Loucy (cell line): ENCODE measurements around the gene SMARCAL1.

ENCODE experiments used
- H2AFZ ChIP-seq: fragments of 200-600 bp; sonication (generic); 2 replicates; pipeline ENCODE4 v1.6.0; 2016; ENCODE audit warnings: antibody characterized with exemption, mild to moderate bottlenecking, low read length, moderate library complexity
- H3F3A ChIP-seq: fragments of 200-600 bp; 2 replicates; pipeline ENCODE4 v1.6.0; 2016; ENCODE audit warnings: antibody characterized with exemption, low read depth, mild to moderate bottlenecking
- H3K27me3 ChIP-seq: fragments of 200-600 bp; sonication (generic); 2 replicates; pipeline ENCODE4 v1.6.1; 2014; ENCODE audit warnings: low read length, mild to moderate bottlenecking; ENCODE audit not compliant: insufficient read depth, poor library complexity, severe bottlenecking
- H3K36me3 ChIP-seq: fragments of 200-600 bp; sonication (generic); 2 replicates; pipeline ENCODE4 v1.6.1; 2016; ENCODE audit warnings: low read length; ENCODE audit not compliant: insufficient read depth
- H3K4me1 ChIP-seq: fragments of 200-600 bp; sonication (generic); 2 replicates; pipeline ENCODE4 v1.5.1; 2014; ENCODE audit warnings: low read length, mild to moderate bottlenecking; ENCODE audit not compliant: insufficient read depth, poor library complexity, severe bottlenecking
- H3K4me2 ChIP-seq: fragments of 200-600 bp; sonication (generic); 2 replicates; pipeline ENCODE4 v1.6.0; 2014; ENCODE audit warnings: antibody characterized with exemption, low read length, low read depth, mild to moderate bottlenecking; ENCODE audit not compliant: poor library complexity, severe bottlenecking
- H3K4me3 ChIP-seq: fragments of 200-600 bp; sonication (generic); 2 replicates; pipeline ENCODE4 v1.5.1; 2014; ENCODE audit warnings: low read length, mild to moderate bottlenecking, mixed read lengths; ENCODE audit not compliant: poor library complexity, severe bottlenecking
- H3K79me2 ChIP-seq: fragments of 200-600 bp; sonication (generic); 2 replicates; pipeline ENCODE4 v1.6.1; 2014; ENCODE audit warnings: low read length; ENCODE audit not compliant: insufficient read depth
- H3K9ac ChIP-seq: fragments of 200-600 bp; sonication (generic); 2 replicates; pipeline ENCODE4 v1.6.0; 2014; ENCODE audit warnings: mild to moderate bottlenecking, low read depth, low read length, moderate library complexity; ENCODE audit not compliant: poor library complexity, severe bottlenecking
- H3K9me2 ChIP-seq: fragments of 200-600 bp; sonication (generic); replicated peaks from 2 replicates; pipeline ENCODE4 v1.6.1; 2016; ENCODE audit warnings: low read depth, low read length, mixed read lengths
- H3K9me3 ChIP-seq: fragments of 200-600 bp; sonication (generic); 2 replicates; pipeline ENCODE4 v1.6.1; 2014; ENCODE audit warnings: mild to moderate bottlenecking, antibody characterized with exemption, low read length, low read depth; ENCODE audit not compliant: insufficient read depth
- H4K20me1 ChIP-seq: fragments of 200-600 bp; sonication (generic); 2 replicates; pipeline ENCODE4 v1.6.0; 2014; ENCODE audit warnings: antibody characterized with exemption, low read length, mild to moderate bottlenecking; ENCODE audit not compliant: insufficient read depth, poor library complexity, severe bottlenecking
- CTCF ChIP-seq: fragments of 200-600 bp; sonication (generic); conservative IDR thresholded peaks from 2 replicates; pipeline ENCODE4 v1.5.1; 2014; ENCODE audit warnings: mild to moderate bottlenecking, antibody characterized with exemption, low read length
- EZH2phosphoT487 ChIP-seq: fragments of 200-600 bp; IDR thresholded peaks from 2 replicates; pipeline ENCODE4 v1.6.1; 2018; ENCODE audit warnings: antibody characterized with exemption, mild to moderate bottlenecking, moderate library complexity, borderline replicate concordance

The SMARCAL1 gene

GRCh38 chr2:216389570-216389969 lies 22.7 kb upstream of the SMARCAL1 start:
- H3K9ac ChIP-seq = no peak overlapping the region
- no peaks in the 10 kb centered on the region for H3K9me3 ChIP-seq
- no peaks in the 10 kb centered on the region for H3K27me3 ChIP-seq
- H3K4me3 ChIP-seq = no peak overlapping the region
- H4K20me1 ChIP-seq = no peaks in the 10 kb centered on the region
- no peaks in the 10 kb centered on the region for H3F3A ChIP-seq
- H3K4me2 ChIP-seq = no peak overlapping the region
- H3K79me2 ChIP-seq = no peaks in the 10 kb centered on the region
- no peak overlapping the region for H2AFZ ChIP-seq
- H3K9me2 ChIP-seq = no peaks in the 10 kb centered on the region
- no peaks in the 10 kb centered on the region for H3K36me3 ChIP-seq
- peaks cover 16% of the 10 kb centered on the region for H3K4me1 ChIP-seq
- no peak for TF ChIP-seq EZH2phosphoT487
- TF ChIP-seq CTCF = no peak

- H3K4me2 ChIP-seq = no peak overlapping the region
Measured at GRCh38 chr2:216391401-216391800, 20.9 kb upstream of the SMARCAL1 start.

GRCh38 chr2:216392018-216392562 lies 20.2 kb upstream of the SMARCAL1 start:
- Histone ChIP-seq H3K4me2 (no peak overlapping the region), H3K9me2 (no peaks in the 10 kb centered on the region), H3K27me3 (no peaks in the 10 kb centered on the region), H3K36me3 (no peaks in the 10 kb centered on the region), H3K9me3 (no peaks in the 10 kb centered on the region), H3K79me2 (no peaks in the 10 kb centered on the region), H3K4me3 (no peak overlapping the region), H3F3A (no peaks in the 10 kb centered on the region), H3K4me1 (peaks cover 28% of the 10 kb centered on the region), H2AFZ (no peak overlapping the region), H3K9ac (no peak overlapping the region), H4K20me1 (no peaks in the 10 kb centered on the region)
- no peak for TF ChIP-seq CTCF
- TF ChIP-seq EZH2phosphoT487 = no peak

More at GRCh38 chr2:216391401-216391800, 20.9 kb upstream of the SMARCAL1 start:
- H3K9me3 ChIP-seq = no peaks in the 10 kb centered on the region
- H3K36me3 ChIP-seq = no peaks in the 10 kb centered on the region
- no peaks in the 10 kb centered on the region for H3K9me2 ChIP-seq
- no peak overlapping the region for H3K9ac ChIP-seq
- no peaks in the 10 kb centered on the region for H3F3A ChIP-seq
- H3K4me1 ChIP-seq = peaks cover 28% of the 10 kb centered on the region
- no peaks in the 10 kb centered on the region for H3K27me3 ChIP-seq
- H2AFZ ChIP-seq = no peak overlapping the region
- no peaks in the 10 kb centered on the region for H3K79me2 ChIP-seq
- no peak overlapping the region for H3K4me3 ChIP-seq
- TF ChIP-seq CTCF (no peak), EZH2phosphoT487 (no peak)
- no peaks in the 10 kb centered on the region for H4K20me1 ChIP-seq
